WI38 (cell line): Measurements from ENCODE around the gene PPM1E.

Source experiments
- H3K4me3 ChIP-seq: 2 replicates; pipeline ENCODE4 v1.5.1; 2011; ENCODE audit warnings: low read depth, mild to moderate bottlenecking, control low read depth, low read length
- TF ChIP-seq, protein P1 (sequence below): IDR thresholded peaks from 2 replicates; pipeline ENCODE4 v1.5.1; 2012; ENCODE audit warnings: low read depth, mild to moderate bottlenecking, control low read depth, low read length

Gene PPM1E

DNA sequence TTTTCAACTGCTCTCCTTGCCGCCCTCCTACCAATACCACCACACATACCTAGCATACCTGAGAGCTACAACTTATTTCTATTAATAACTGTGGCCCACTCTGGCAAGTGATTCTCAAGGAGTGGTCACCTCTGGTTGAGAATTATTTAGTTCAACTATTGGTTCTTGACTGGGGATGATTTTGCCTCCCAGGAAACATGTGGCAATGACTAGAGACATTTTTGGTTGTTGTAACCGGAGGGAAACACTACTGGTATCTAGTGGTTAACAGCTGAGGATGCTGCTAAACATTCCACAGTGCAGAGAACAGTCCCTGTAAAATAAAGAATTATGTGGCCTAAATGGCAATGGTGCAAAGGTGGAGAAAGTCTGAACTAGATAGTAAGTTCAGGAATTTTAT is 254.4 kb downstream of the PPM1E start:
- no peak overlapping the region for H3K4me3 ChIP-seq
- TF ChIP-seq, protein P1, sequence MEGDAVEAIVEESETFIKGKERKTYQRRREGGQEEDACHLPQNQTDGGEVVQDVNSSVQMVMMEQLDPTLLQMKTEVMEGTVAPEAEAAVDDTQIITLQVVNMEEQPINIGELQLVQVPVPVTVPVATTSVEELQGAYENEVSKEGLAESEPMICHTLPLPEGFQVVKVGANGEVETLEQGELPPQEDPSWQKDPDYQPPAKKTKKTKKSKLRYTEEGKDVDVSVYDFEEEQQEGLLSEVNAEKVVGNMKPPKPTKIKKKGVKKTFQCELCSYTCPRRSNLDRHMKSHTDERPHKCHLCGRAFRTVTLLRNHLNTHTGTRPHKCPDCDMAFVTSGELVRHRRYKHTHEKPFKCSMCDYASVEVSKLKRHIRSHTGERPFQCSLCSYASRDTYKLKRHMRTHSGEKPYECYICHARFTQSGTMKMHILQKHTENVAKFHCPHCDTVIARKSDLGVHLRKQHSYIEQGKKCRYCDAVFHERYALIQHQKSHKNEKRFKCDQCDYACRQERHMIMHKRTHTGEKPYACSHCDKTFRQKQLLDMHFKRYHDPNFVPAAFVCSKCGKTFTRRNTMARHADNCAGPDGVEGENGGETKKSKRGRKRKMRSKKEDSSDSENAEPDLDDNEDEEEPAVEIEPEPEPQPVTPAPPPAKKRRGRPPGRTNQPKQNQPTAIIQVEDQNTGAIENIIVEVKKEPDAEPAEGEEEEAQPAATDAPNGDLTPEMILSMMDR = no peak

DNA sequence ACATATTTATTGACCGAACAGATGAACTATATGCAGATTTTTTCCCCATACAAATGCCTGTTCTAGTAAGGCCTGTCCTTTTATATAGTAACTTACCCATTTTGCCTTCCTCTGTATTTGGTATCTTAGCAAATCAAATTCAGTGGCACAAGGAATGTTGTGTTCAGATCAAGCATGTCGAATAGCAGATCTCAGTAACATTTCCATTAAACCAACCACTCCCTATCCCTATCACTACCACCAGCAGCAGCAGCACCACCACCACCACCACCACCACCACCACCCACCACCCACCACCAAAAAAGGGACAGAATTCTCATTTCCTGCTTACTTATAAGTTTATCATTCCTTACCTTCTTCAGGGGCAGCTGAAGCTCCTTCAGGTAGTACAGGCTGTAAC is 256.3 kb downstream of the PPM1E start:
- no peak overlapping the region for H3K4me3 ChIP-seq
- TF ChIP-seq, protein P1 = no peak

DNA sequence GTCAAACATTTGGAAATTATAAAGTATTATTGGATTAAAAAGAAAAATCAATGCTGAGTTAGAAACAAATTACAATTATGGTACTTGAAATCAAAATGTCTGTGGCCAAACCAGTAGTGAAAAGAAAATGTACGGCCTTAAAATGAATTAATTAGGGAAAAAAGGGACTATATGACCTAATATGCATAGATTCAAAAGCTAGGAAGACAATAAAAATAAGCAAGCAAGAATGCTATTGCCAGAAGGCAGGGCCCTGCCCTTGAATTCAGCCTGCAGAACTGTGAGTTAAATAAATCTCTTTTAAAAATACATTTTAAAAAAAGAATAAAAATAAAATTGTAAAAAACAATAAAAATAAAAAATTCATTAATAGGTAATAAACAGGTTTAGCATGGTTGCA is 262.4 kb downstream of the PPM1E start:
- no peak overlapping the region for H3K4me3 ChIP-seq
- TF ChIP-seq, protein P1 = no peak

DNA sequence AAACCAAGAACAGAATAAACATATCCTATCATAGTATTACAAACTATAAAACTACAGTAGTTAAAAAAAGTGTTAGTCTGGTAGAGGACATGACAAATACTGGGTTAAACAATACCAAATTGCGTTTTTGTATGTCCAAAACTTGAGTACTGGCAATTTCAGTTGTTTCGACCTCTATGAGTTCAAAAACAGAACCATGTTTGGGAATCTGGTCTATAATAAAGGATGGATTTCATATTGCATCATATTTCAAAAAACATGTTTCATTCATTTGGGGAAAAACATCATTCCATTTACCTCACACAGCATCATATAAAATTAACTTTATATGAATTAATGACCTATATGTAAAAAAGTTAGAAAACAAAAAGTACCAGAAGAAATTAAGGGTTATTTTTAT is 269.3 kb downstream of the PPM1E start:
- TF ChIP-seq, protein P1 = no peak

DNA sequence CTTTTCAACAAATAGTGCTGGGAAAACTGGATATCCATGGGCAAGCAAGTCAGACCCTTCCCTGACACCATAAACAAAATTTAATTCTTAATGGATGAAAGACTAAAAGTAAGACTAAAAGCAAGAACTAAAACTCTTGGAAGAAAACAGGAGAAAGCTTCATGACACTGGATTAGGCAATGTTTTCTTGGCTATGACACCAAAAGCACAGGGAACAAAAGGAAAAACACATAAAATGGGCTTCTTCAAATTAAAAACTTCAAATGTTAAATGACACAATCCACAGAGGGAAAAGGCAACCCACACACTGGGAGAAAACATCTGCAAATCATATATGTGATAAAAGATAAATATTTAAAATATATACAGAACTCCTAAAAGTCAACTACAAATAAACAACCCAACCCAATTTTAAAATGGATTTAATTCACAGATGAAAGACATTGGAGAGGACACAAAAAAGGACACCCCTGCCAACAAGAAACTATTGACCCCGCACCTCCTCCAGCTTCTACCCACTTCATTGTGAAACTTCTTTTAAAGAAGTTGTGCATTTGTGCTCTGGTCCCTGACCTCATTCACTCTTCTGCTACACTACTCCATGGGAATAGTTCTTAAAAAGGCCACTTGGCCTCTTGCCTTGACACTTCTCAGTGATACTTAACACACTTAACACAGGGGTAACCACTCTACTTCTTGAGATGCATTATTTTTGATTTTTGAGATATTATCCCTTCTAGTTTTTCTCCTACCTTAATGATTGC is 270.7 kb downstream of the PPM1E start:
- no peak overlapping the region for H3K4me3 ChIP-seq
- TF ChIP-seq, protein P1 = no peak

More for the DNA sequence above, 269.3 kb downstream of the PPM1E start:
- H3K4me3 ChIP-seq = no peak overlapping the region

DNA sequence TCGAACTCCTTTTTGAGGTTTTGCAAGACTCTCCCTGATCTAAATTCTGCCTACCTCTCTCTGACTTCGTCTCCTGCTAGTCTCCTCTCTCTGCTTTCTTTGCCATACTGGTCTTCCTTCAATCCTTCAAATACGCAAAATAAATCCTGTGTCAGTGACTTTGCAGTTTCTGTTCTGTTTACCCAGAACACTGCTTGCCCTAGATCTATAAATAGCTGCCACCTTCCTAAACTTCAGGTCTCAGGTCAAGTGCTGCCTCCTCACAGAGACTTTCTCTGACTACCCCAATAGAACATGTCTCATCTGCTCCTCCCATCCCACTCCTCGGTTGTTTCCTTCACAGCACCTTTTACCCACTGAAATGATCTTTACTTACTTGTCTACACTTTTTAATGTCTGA is 272.1 kb downstream of the PPM1E start:
- H3K4me3 ChIP-seq = no peak overlapping the region
- TF ChIP-seq, protein P1 = no peak

DNA sequence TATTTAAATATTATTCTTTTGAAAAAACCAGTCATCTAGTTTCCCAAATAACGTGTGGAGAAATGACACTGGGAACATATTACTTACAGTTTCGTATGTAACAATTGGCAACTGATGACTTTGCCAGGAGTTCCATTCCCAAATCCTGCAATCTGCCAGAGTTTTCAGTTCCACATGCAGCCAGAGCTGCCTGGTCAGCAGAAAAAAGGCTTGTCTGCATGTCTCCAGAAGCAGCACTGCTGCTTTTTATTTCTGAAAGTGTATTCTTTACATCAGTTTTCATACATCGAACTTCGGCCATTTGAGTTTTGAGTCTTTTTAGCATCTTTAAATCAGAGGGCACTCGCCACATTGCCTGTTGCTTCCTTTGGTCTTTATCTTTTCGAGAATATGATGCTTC is 272.7 kb downstream of the PPM1E start:
- TF ChIP-seq, protein P1 = no peak
- H3K4me3 ChIP-seq = no peak overlapping the region
